ENCODE data around the gene ESPN.
"Not testable (repeated sequence)": the region's sequence is repeated elsewhere in the genome, so short reads cannot be mapped to it uniquely, and the experiment has no call there.

ESPN gene

DNA sequence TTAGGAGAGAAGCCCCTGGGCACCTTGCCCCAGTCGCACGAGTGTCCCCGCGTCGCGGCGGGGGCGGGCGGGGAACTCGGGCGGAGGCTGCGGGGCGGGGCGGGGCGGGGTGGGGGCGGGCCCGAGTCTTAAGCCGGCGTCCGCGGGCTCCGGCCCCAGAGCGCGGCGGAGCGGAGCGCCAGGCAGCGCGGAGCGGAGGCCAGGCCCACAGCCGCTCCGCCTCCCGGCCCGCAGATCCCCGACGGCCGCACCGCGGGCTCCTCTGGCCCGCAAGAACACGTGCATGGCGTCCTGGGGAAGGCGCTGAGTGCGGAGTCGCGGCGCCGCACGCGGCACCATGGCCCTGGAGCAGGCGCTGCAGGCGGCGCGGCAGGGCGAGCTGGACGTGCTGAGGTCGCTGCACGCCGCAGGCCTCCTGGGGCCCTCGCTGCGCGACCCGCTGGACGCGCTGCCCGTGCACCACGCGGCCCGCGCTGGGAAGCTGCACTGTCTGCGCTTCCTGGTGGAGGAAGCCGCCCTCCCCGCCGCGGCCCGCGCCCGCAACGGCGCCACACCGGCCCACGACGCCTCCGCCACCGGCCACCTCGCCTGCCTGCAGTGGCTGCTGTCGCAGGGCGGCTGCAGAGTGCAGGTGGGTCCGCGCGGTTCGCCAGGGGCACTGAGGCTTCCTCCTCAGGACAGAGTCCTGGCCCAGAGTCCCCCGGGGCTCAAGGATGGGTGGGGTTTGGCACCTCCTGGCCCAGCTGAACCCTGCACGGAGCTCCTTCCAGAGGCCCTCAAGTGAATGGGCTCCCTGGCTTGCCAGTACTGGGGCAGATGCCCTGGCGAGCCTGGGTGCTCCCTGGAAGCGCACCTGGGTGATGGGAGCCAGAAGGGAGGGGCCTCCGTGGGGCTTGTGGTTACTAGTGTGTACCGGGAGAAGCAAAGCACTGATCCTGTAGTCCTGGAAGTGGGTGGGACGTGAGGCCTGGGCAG, at the start of gene ESPN:
Gene ESPN (plus strand): TSS at position 158 of the 975 bp plus-strand sequence. CDS start 180 bp downstream, at position 338.
- peak within 1 kb of the TSS; percentile 34 for H3K4me3 Mint-ChIP-seq
- no peak within 1 kb of the TSS for H3K27ac Mint-ChIP-seq
- peaks cover 92% of the 10 kb centered on the region for H3K27me3 Mint-ChIP-seq
- no peaks in the 10 kb centered on the region for H3K36me3 Mint-ChIP-seq
- H3K4me1 Mint-ChIP-seq = peaks cover 11% of the 10 kb centered on the region
- ATAC-seq = no peak
- H3K9me3 Mint-ChIP-seq = no peaks in the 10 kb centered on the region

- Mint-ChIP-seq H3K9me3 (no peaks in the 10 kb centered on the region), H3K4me1 (no peaks in the 10 kb centered on the region), H3K27ac (no peak overlapping the region), H3K4me3 (no peak overlapping the region), H3K36me3 (no peaks in the 10 kb centered on the region), H3K27me3 (no peaks in the 10 kb centered on the region)
- ATAC-seq = no peak
Measured at GRCh38 chr1:6378096-6378746, 46.4 kb upstream of the ESPN start.

GRCh38 chr1:6380037-6380436, 44.5 kb upstream of the ESPN start:
- Mint-ChIP-seq H3K4me3 (no peak overlapping the region), H3K27ac (no peak overlapping the region), H3K36me3 (no peaks in the 10 kb centered on the region), H3K27me3 (no peaks in the 10 kb centered on the region), H3K9me3 (peaks cover 3% of the 10 kb centered on the region), H3K4me1 (no peaks in the 10 kb centered on the region)
- ATAC-seq = no peak

DNA sequence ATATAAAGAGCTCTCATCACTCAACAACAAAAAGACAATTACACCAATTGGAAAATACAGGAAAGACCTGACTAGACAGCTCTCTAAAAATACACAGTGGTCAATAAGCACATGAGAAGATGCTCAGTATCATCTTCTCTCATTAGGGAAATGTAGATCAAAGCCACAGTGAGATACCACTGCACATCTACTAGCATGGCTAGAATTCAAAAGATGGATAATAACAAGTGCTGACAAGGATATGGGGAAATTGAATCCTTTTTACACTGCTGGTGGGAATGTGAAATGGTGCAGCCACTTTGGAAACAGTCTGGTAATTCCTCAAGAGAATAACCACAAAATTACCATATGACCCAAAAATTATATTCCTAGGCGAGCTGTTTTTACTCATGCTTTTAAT, 40.4 kb upstream of the ESPN start:
- Mint-ChIP-seq H3K9me3 (peaks cover 3% of the 10 kb centered on the region), H3K27ac (no peak overlapping the region), H3K4me1 (no peaks in the 10 kb centered on the region), H3K36me3 (no peaks in the 10 kb centered on the region), H3K27me3 (no peaks in the 10 kb centered on the region), H3K4me3 (no peak overlapping the region)
- ATAC-seq = no peak

DNA sequence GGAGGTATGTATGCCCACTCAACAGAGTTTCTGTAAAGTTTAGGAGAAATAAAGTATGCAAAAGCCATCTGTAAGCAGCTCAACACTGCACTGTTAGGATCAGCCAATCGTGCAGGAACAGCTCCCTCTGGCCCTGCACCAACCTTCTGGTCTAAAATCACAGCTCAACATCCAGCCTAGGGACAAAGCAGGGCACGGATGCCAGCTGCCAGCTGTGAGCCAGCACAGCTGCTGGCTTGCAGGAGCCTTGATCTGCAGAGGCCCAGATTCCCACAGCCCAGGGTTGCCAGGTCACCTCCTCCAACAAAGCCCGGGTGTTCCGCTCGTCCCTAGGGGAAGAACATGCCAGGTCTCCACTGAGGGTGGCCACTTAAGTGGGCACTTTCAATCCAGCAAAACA, 39.6 kb upstream of the ESPN start:
- peaks cover 3% of the 10 kb centered on the region for H3K9me3 Mint-ChIP-seq
- no peak overlapping the region for H3K4me3 Mint-ChIP-seq
- H3K27me3 Mint-ChIP-seq = peaks cover 3% of the 10 kb centered on the region
- ATAC-seq = no peak
- no peaks in the 10 kb centered on the region for H3K36me3 Mint-ChIP-seq
- no peak overlapping the region for H3K27ac Mint-ChIP-seq
- H3K4me1 Mint-ChIP-seq = no peaks in the 10 kb centered on the region

GRCh38 chr1:6385488-6386191, 38.9 kb upstream of the ESPN start:
- H3K27ac Mint-ChIP-seq = no peak overlapping the region
- peaks cover 3% of the 10 kb centered on the region for H3K9me3 Mint-ChIP-seq
- no peak for ATAC-seq
- H3K4me3 Mint-ChIP-seq = no peak overlapping the region
- no peaks in the 10 kb centered on the region for H3K4me1 Mint-ChIP-seq
- peaks cover 9% of the 10 kb centered on the region for H3K27me3 Mint-ChIP-seq
- no peaks in the 10 kb centered on the region for H3K36me3 Mint-ChIP-seq

GRCh38 chr1:6386371-6386949, 38.1 kb upstream of the ESPN start:
- ATAC-seq = no peak
- Mint-ChIP-seq H3K9me3 (peaks cover 3% of the 10 kb centered on the region), H3K27ac (no peak overlapping the region), H3K4me1 (no peaks in the 10 kb centered on the region), H3K36me3 (no peaks in the 10 kb centered on the region), H3K27me3 (peaks cover 14% of the 10 kb centered on the region), H3K4me3 (no peak overlapping the region)

- ATAC-seq = no peak
- Mint-ChIP-seq H3K4me1 (peaks cover 14% of the 10 kb centered on the region), H3K4me3 (no peak overlapping the region), H3K36me3 (no peaks in the 10 kb centered on the region), H3K27ac (no peak overlapping the region), H3K27me3 (peaks cover 23% of the 10 kb centered on the region), H3K9me3 (no peaks in the 10 kb centered on the region)
Measured at GRCh38 chr1:6389971-6390370, 34.6 kb upstream of the ESPN start.

DNA sequence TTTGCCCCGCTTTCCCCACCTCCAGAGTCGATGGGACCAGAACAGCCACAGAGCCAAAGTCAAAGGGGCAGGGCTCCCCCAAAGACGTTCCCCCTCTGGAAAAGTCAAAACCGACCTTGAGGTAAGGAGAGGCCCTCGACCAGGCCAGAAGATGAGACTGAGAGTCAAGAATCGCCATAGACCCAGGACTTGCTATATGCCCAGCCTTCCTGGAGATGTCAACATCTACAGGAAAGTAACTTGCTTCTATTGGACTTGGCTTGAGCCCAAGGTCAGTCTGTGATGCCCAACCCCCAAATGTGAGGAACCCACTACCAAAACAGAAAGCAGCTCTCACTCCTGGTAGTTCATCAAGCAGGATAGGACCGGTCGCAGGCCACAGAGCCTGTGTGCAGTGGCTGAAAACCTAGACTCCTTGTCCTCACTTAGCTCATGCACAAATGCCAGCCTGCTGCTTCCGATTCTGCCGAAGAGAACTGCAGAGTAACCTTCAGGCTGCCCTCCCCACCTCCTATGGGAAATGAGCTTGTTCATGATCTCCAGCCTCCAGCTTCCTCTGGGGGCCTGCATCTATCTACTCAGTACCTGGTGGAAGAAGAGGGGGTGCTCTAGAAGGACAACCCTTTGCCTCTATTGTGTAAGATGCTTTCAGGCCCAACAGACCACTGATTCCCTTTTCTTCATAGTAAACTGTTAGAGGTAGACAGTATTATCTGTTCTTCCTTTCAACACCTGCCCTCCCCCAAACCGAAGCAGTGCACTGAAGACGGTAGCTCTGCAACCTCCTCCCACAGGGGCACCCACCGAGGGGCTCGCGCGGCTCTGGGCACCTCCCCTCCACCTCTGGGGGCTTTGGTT, 32.4 kb upstream of the ESPN start:
- no peaks in the 10 kb centered on the region for H3K9me3 Mint-ChIP-seq
- no peaks in the 10 kb centered on the region for H3K36me3 Mint-ChIP-seq
- H3K4me3 Mint-ChIP-seq = peak overlapping the region; percentile 88
- no peak for ATAC-seq
- H3K4me1 Mint-ChIP-seq = peaks cover 14% of the 10 kb centered on the region
- peaks cover 23% of the 10 kb centered on the region for H3K27me3 Mint-ChIP-seq
- H3K27ac Mint-ChIP-seq = peak overlapping the region; percentile 86

- ATAC-seq = no peak
- Mint-ChIP-seq H3K4me1 (peaks cover 14% of the 10 kb centered on the region), H3K4me3 (peak overlapping the region; percentile 88), H3K36me3 (no peaks in the 10 kb centered on the region), H3K27me3 (peaks cover 23% of the 10 kb centered on the region), H3K27ac (peak overlapping the region; percentile 86), H3K9me3 (no peaks in the 10 kb centered on the region)
Measured at GRCh38 chr1:6392809-6393399, 31.7 kb upstream of the ESPN start.

- H3K4me1 Mint-ChIP-seq = peaks cover 14% of the 10 kb centered on the region
- peak; percentile 95 for ATAC-seq
- no peaks in the 10 kb centered on the region for H3K9me3 Mint-ChIP-seq
- H3K27ac Mint-ChIP-seq = peak within 1 kb of the TSS; percentile 86
- H3K4me3 Mint-ChIP-seq = peak within 1 kb of the TSS; percentile 88
- H3K27me3 Mint-ChIP-seq = peaks cover 23% of the 10 kb centered on the region
- no peaks in the 10 kb centered on the region for H3K36me3 Mint-ChIP-seq
Measured at GRCh38 chr1:6393400-6394187, 31.0 kb upstream of the ESPN start, which contains the start of gene ACOT7. Gene ACOT7, minus strand, starts transcription at chr1:6393767. Its CDS starts 368 bp downstream, at chr1:6393399.

GRCh38 chr1:6395130-6395529, 29.4 kb upstream of the ESPN start:
- not testable (repeated sequence) for H3K9me3 Mint-ChIP-seq, H3K4me3 Mint-ChIP-seq, H3K27ac Mint-ChIP-seq, H3K36me3 Mint-ChIP-seq, ATAC-seq
- Mint-ChIP-seq H3K4me1 (peaks cover 14% of the 10 kb centered on the region), H3K27me3 (peaks cover 19% of the 10 kb centered on the region)

- peaks cover 14% of the 10 kb centered on the region for H3K4me1 Mint-ChIP-seq
- not testable (repeated sequence) for H3K9me3 Mint-ChIP-seq, ATAC-seq, H3K36me3 Mint-ChIP-seq, H3K4me3 Mint-ChIP-seq, H3K27ac Mint-ChIP-seq
- H3K27me3 Mint-ChIP-seq = peaks cover 16% of the 10 kb centered on the region
Measured at GRCh38 chr1:6395781-6396244, 28.8 kb upstream of the ESPN start.
